ENCODE measurements around the gene PTPRN2.

The PTPRN2 gene

GRCh38 chr7:157809154-157809862 is 778.3 kb downstream of the PTPRN2 start:
- H3K27ac ChIP-seq: no peak overlapping the region
- no peak for DNase-seq (ENCODE audit: low spot score)
- no peak overlapping the region for H3K4me3 ChIP-seq
- TF ChIP-seq CTCF (IDR thresholded peaks at IDR 0.05): no peak

DNA sequence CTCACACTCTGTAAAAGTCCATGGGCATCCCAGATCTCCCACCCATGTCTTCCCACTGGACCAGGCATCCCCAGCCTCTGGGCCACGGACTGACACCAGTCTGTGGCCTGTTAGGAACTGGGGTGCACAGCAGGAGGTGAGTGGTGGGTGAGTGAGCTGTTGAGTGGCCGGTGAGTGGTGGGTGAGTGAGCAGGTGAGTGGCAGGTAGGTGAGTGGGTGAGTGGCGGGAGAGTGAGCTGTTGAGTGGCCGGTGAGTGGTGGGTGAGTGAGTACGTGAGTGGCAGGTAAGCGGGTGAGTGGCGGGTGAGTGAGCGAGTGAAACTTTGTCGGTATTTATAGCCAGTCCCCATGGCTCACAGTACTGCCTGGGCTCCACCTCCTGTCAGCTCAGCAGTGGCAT is 779.6 kb downstream of the PTPRN2 start:
- no peak overlapping the region for H3K27ac ChIP-seq
- DNase-seq (ENCODE audit: low spot score): no peak

GRCh38 chr7:157807510-157807909 is 780.1 kb downstream of the PTPRN2 start:
- H3K27ac ChIP-seq: no peak overlapping the region
- H3K4me3 ChIP-seq: no peak overlapping the region
- no peak for TF ChIP-seq CTCF (IDR thresholded peaks at IDR 0.05)
- DNase-seq (ENCODE audit: low spot score): no peak

More for the DNA sequence above, 779.6 kb downstream of the PTPRN2 start:
- no peak for TF ChIP-seq CTCF (IDR thresholded peaks at IDR 0.05)
- no peak overlapping the region for H3K4me3 ChIP-seq

DNA sequence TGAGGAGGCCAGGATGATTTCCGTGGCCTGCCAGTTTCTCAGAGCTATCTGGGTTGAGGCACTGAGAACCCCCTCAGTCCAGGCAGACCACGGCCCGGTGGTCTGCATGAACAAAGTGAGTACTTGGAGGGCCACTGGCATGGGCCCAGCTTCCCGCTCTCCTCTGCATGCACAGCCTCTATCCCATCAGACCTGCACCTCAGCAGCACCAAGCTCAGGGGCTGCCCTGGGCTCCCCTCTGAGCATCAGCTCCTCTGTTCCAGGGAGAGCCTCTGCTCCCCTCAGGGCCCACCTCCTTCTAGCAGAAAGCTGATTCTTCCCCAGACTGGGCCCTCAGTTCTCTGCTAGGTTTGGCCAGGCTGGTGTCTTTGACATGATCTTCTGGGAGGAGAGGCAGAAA is 780.9 kb downstream of the PTPRN2 start:
- no peak for TF ChIP-seq CTCF (IDR thresholded peaks at IDR 0.05)

GRCh38 chr7:157805713-157806112 is 781.9 kb downstream of the PTPRN2 start:
- Histone ChIP-seq H3K27ac (no peak overlapping the region), H3K4me3 (no peak overlapping the region)
- DNase-seq (ENCODE audit: low spot score): no peak
- no peak for TF ChIP-seq CTCF (IDR thresholded peaks at IDR 0.05)

More for the DNA sequence above, 780.9 kb downstream of the PTPRN2 start:
- Histone ChIP-seq H3K27ac (no peak overlapping the region), H3K4me3 (no peak overlapping the region)
- DNase-seq (ENCODE audit: low spot score): no peak

GRCh38 chr7:157803906-157804305 is 783.7 kb downstream of the PTPRN2 start:
- no peak for TF ChIP-seq CTCF (IDR thresholded peaks at IDR 0.05)
- H3K4me3 ChIP-seq: no peak overlapping the region
- H3K27ac ChIP-seq: no peak overlapping the region
- no peak for DNase-seq (ENCODE audit: low spot score)

DNA sequence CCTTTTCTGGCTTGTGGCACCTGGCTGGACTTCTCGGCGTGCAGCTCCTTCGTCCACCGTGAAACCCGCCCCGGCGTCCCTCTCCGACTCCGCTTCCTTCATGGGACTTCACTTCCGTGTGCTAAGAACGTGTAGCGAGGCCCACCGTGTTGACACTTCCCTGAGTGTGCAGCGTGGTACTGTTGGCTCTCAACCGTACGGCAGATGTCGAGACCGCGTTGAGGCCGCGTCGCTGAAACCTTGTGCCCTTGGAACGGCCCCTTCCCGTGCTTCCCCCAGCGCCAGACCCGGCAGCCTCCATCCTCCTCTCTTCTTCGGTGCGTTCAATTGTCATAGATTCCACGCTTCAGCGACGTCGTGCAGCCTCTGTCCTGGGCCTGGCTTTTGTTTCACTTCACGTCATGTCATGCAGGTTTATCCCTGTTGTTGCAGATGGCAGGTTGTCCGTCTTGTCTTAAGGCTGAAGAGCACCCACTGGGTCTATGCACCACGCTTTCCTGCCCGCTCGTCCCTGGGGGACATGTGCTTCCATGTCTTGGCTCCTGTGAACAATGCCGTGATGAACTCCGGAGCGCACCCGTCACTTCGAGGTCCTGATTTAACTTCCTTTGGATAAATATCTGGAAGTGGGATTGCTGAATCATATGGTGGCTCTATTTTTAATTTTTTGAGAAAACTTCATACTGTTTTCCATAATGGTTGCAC is 785.5 kb downstream of the PTPRN2 start:
- Histone ChIP-seq H3K27ac (no peak overlapping the region), H3K4me3 (no peak overlapping the region)
- no peak for DNase-seq (ENCODE audit: low spot score)
- TF ChIP-seq CTCF (IDR thresholded peaks at IDR 0.05): no peak
